ENCODE measurements around the gene TCF12.

TCF12 gene

GRCh38 chr15:56894601-56895000 is 23.8 kb upstream of the TCF12 start:
- Mint-ChIP-seq H3K27ac (no peak overlapping the region), H3K9me3 (peaks cover 3% of the 10 kb centered on the region), H3K4me1 (no peaks in the 10 kb centered on the region)

GRCh38 chr15:56901931-56902330 is 16.5 kb upstream of the TCF12 start:
- Mint-ChIP-seq H3K9me3 (peaks cover 3% of the 10 kb centered on the region), H3K27ac (no peak overlapping the region), H3K36me3 (no peaks in the 10 kb centered on the region), H3K4me3 (no peak overlapping the region), H3K4me1 (peaks cover 8% of the 10 kb centered on the region)
- DNase-seq (ENCODE audit: low spot score in 2 of 2), result no peak
- ATAC-seq, result no peak

More at GRCh38 chr15:56894601-56895000, 23.8 kb upstream of the TCF12 start:
- DNase-seq (ENCODE audit: low spot score in 2 of 2), result no peak
- no peak for ATAC-seq
- Mint-ChIP-seq H3K36me3 (no peaks in the 10 kb centered on the region), H3K4me3 (no peak overlapping the region)

GRCh38 chr15:56906766-56907165 is 11.7 kb upstream of the TCF12 start:
- Mint-ChIP-seq H3K36me3 (no peaks in the 10 kb centered on the region), H3K4me3 (peak overlapping the region; percentile 40), H3K27ac (peak overlapping the region; percentile 44), H3K9me3 (no peaks in the 10 kb centered on the region), H3K4me1 (peaks cover 14% of the 10 kb centered on the region)
- ATAC-seq (no peak), DNase-seq (ENCODE audit: low spot score in 2 of 2) (no peak)

GRCh38 chr15:56910801-56911200 is 7.6 kb upstream of the TCF12 start:
- Mint-ChIP-seq H3K27ac (no peak overlapping the region), H3K4me1 (peaks cover 11% of the 10 kb centered on the region), H3K9me3 (no peaks in the 10 kb centered on the region), H3K36me3 (no peaks in the 10 kb centered on the region), H3K4me3 (no peak overlapping the region)
- no peak for ATAC-seq
- no peak for DNase-seq (ENCODE audit: low spot score in 2 of 2)

- Mint-ChIP-seq H3K27ac (no peak overlapping the region), H3K36me3 (no peaks in the 10 kb centered on the region), H3K9me3 (no peaks in the 10 kb centered on the region), H3K4me3 (no peak overlapping the region), H3K4me1 (peaks cover 12% of the 10 kb centered on the region)
- no peak for DNase-seq (ENCODE audit: low spot score in 2 of 2)
- ATAC-seq, result no peak
Measured at GRCh38 chr15:56913241-56913640, 5.2 kb upstream of the TCF12 start.

GRCh38 chr15:56913670-56914069 is 4.8 kb upstream of the TCF12 start:
- H3K9me3 Mint-ChIP-seq, result no peaks in the 10 kb centered on the region
- H3K4me3 Mint-ChIP-seq, result no peak overlapping the region
- H3K4me1 Mint-ChIP-seq, result peaks cover 12% of the 10 kb centered on the region
- no peak for DNase-seq (ENCODE audit: low spot score in 2 of 2)
- H3K27ac Mint-ChIP-seq, result no peak overlapping the region
- no peaks in the 10 kb centered on the region for H3K36me3 Mint-ChIP-seq
- ATAC-seq, result no peak

GRCh38 chr15:56915888-56916287 is 2.6 kb upstream of the TCF12 start:
- DNase-seq (ENCODE audit: low spot score in 2 of 2) (no peak), ATAC-seq (no peak)
- Mint-ChIP-seq H3K9me3 (no peaks in the 10 kb centered on the region), H3K27ac (no peak overlapping the region), H3K4me1 (peaks cover 24% of the 10 kb centered on the region), H3K36me3 (peaks cover 5% of the 10 kb centered on the region), H3K4me3 (no peak overlapping the region)

- H3K4me3 Mint-ChIP-seq, result peak overlapping the region; percentile 80
- DNase-seq (ENCODE audit: low spot score in 2 of 2), result no peak
- no peak overlapping the region for H3K27ac Mint-ChIP-seq
- peaks cover 26% of the 10 kb centered on the region for H3K4me1 Mint-ChIP-seq
- ATAC-seq, result no peak
- H3K36me3 Mint-ChIP-seq, result peaks cover 16% of the 10 kb centered on the region
- no peaks in the 10 kb centered on the region for H3K9me3 Mint-ChIP-seq
Measured at GRCh38 chr15:56916825-56917477, 1.5 kb upstream of the TCF12 start.

- Mint-ChIP-seq H3K4me1 (peaks cover 26% of the 10 kb centered on the region), H3K36me3 (peaks cover 23% of the 10 kb centered on the region), H3K27ac (peak overlapping the region; percentile 89), H3K9me3 (no peaks in the 10 kb centered on the region), H3K4me3 (peak overlapping the region; percentile 80)
- no peak for DNase-seq (ENCODE audit: low spot score in 2 of 2)
- no peak for ATAC-seq
Measured at GRCh38 chr15:56917652-56918045, 795 bp upstream of the TCF12 start.

- ATAC-seq, result peak; percentile 63
- Mint-ChIP-seq H3K4me3 (peak overlapping the region; percentile 80), H3K27ac (peak overlapping the region; percentile 89), H3K4me1 (peaks cover 33% of the 10 kb centered on the region), H3K9me3 (no peaks in the 10 kb centered on the region), H3K36me3 (peaks cover 38% of the 10 kb centered on the region)
- peak; percentile 38 to 81 for DNase-seq (ENCODE audit: low spot score in 2 of 2)
Measured at GRCh38 chr15:56919031-56919608, 676 bp downstream of the TCF12 start.

- peaks cover 33% of the 10 kb centered on the region for H3K4me1 Mint-ChIP-seq
- H3K9me3 Mint-ChIP-seq, result no peaks in the 10 kb centered on the region
- no peak for DNase-seq (ENCODE audit: low spot score in 2 of 2)
- peak; percentile 1 for ATAC-seq
- peaks cover 44% of the 10 kb centered on the region for H3K36me3 Mint-ChIP-seq
- H3K27ac Mint-ChIP-seq, result peak overlapping the region; percentile 89
- H3K4me3 Mint-ChIP-seq, result peak overlapping the region; percentile 80
Measured at GRCh38 chr15:56919609-56920366, 1.3 kb downstream of the TCF12 start.

- Mint-ChIP-seq H3K9me3 (no peaks in the 10 kb centered on the region), H3K4me1 (peaks cover 33% of the 10 kb centered on the region), H3K36me3 (peaks cover 48% of the 10 kb centered on the region)
Measured at GRCh38 chr15:56920367-56920627, 1.9 kb downstream of the TCF12 start.

GRCh38 chr15:56923174-56923591 is 4.7 kb downstream of the TCF12 start:
- Mint-ChIP-seq H3K9me3 (no peaks in the 10 kb centered on the region), H3K27ac (no peak overlapping the region), H3K36me3 (peaks cover 59% of the 10 kb centered on the region), H3K4me1 (peaks cover 43% of the 10 kb centered on the region), H3K4me3 (no peak overlapping the region)
- DNase-seq (ENCODE audit: low spot score in 2 of 2), result no peak
- no peak for ATAC-seq

More at GRCh38 chr15:56920367-56920627, 1.9 kb downstream of the TCF12 start:
- ATAC-seq (no peak), DNase-seq (ENCODE audit: low spot score in 2 of 2) (no peak)
- Mint-ChIP-seq H3K4me3 (peak overlapping the region; percentile 80), H3K27ac (peak overlapping the region; percentile 89)

- peaks cover 34% of the 10 kb centered on the region for H3K36me3 Mint-ChIP-seq
- no peak overlapping the region for H3K4me3 Mint-ChIP-seq
- ATAC-seq (no peak), DNase-seq (ENCODE audit: low spot score in 2 of 2) (no peak)
- H3K27ac Mint-ChIP-seq, result no peak overlapping the region
- H3K4me1 Mint-ChIP-seq, result peaks cover 44% of the 10 kb centered on the region
- no peaks in the 10 kb centered on the region for H3K9me3 Mint-ChIP-seq
Measured at GRCh38 chr15:56927816-56928215, 9.4 kb downstream of the TCF12 start.

- H3K27ac Mint-ChIP-seq, result no peak overlapping the region
- DNase-seq (ENCODE audit: low spot score in 2 of 2) (no peak), ATAC-seq (no peak)
- H3K4me3 Mint-ChIP-seq, result no peak overlapping the region
- H3K4me1 Mint-ChIP-seq, result peaks cover 49% of the 10 kb centered on the region
- peaks cover 19% of the 10 kb centered on the region for H3K36me3 Mint-ChIP-seq
- no peaks in the 10 kb centered on the region for H3K9me3 Mint-ChIP-seq
Measured at GRCh38 chr15:56929399-56929798, 11.0 kb downstream of the TCF12 start.

GRCh38 chr15:56929933-56930332 is 11.5 kb downstream of the TCF12 start:
- Mint-ChIP-seq H3K9me3 (no peaks in the 10 kb centered on the region), H3K36me3 (peaks cover 13% of the 10 kb centered on the region), H3K4me1 (peaks cover 54% of the 10 kb centered on the region), H3K4me3 (no peak overlapping the region), H3K27ac (no peak overlapping the region)
- DNase-seq (ENCODE audit: low spot score in 2 of 2) (no peak), ATAC-seq (no peak)

Data from stimulated activated effector memory CD8-positive, alpha-beta T cell treated with anti-CD3 and anti-CD28 coated beads, Interleukin-12 subunit alpha, Interleukin-12 subunit beta, amount 100 ng/mL, for 72 hours (primary cell).